OCI-LY7 (cell line): ENCODE measurements around the gene ALAS2.

Experiments used
- CTCF ChIP-seq: fragments of 200-600 bp; sonication (generic); conservative IDR thresholded peaks from 2 replicates; pipeline ENCODE4 v1.5.1; 2014; ENCODE audit warnings: mild to moderate bottlenecking, antibody characterized with exemption, low read length, moderate library complexity, mixed read lengths
- EZH2phosphoT487 ChIP-seq: fragments of 200-600 bp; sonication (generic); IDR thresholded peaks from 2 replicates; pipeline ENCODE4 v1.6.1; 2018; ENCODE audit warnings: low read depth, borderline replicate concordance, mild to moderate bottlenecking, mixed run types, antibody characterized with exemption, low read length, moderate library complexity, mixed read lengths

- TF ChIP-seq CTCF (no peak), EZH2phosphoT487 (no peak)
These were observed 69.0 kb downstream of the ALAS2 start for GRCh38 chrX:54961750-54962149.
